Neural crest cell (in vitro differentiated cells): Measurements from ENCODE around the gene BAIAP2. TPM values are rescaled to one million over a fixed set of nuclear protein-coding genes. Genes with fewer than 3 reads are reported as not detected.

Experiments used
- DNase-seq: peaks from one replicate; pipeline ENCODE4 v3.0.0; 2021; ENCODE audit warnings: low read depth, mixed read lengths, low spot score
- H3K27ac Mint-ChIP-seq: one replicate; pipeline ENCODE4 v1.8.0; 2021; ENCODE audit warnings: mild to moderate bottlenecking, mixed read lengths; ENCODE audit not compliant: unreplicated experiment
- H3K27me3 Mint-ChIP-seq: 2 replicates; pipeline ENCODE4 v1.8.0; 2021; ENCODE audit warnings: low read depth, mild to moderate bottlenecking, mixed read lengths
- H3K36me3 Mint-ChIP-seq: 2 replicates; pipeline ENCODE4 v1.8.0; 2021; ENCODE audit warnings: low read depth, mild to moderate bottlenecking, mixed read lengths
- H3K4me1 Mint-ChIP-seq: 2 replicates; pipeline ENCODE4 v1.8.0; 2021; ENCODE audit warnings: mixed read lengths
- H3K4me3 Mint-ChIP-seq: one replicate; pipeline ENCODE4 v1.8.0; 2021; ENCODE audit warnings: mild to moderate bottlenecking, mixed read lengths
- H3K9me3 Mint-ChIP-seq: 2 replicates; pipeline ENCODE4 v1.8.0; 2021; ENCODE audit warnings: mixed read lengths
- total RNA-seq: library from RNA; stranded (reverse); gene quantifications from 2 replicates; pipeline ENCODE4 v1.2.1, GENCODE V29; 2021
- TF ChIP-seq, protein P1 (sequence below): fragments of 200-600 bp; sonication (generic); conservative IDR thresholded peaks from 2 replicates; pipeline ENCODE4 v1.5.0; 2021; ENCODE audit warnings: antibody characterized with exemption, mild to moderate bottlenecking

Gene BAIAP2
- total RNA-seq, 1 donor from 2014 or later = 47.5 TPM

DNA sequence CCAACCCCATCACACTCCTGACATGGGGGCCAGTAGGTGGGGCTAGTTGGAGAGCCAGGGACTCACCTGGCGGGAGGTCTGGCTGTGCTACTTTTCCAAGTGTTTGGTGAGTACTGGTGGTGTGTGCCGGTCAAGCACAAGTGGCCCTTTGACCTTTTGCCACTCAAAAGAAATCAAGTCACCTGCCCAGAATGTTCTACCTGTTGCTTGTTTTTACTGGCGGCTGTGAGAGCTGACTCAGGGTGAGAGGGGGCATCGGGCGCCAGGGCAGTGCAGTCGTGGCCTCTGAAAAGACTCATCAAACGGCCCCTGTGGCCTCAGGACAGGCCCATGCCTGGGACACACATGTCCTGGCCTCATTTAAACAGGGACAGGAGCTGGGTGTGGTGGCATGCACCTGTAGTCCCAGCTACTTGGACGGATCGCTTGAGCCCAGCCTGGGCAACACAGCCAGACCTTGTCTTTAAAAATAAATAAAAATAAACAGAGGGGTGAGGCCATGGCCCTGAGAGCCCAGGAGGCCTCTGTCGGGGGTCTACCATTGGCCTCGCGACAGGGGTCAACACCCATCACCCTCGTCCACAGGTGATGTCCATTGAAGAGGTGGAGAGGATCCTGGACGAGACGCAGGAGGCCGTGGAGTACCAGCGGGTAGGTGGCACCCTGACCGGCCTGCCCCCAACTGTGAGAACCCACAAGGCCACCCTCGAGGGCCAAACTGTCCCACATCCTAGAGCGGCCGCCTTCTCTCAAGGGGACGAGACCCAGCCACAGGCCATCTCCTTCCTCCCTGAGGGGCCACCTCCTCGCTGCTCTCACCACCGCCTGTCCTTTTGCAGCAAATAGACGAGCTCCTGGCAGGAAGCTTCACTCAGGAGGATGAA, 38.3 kb upstream of the BAIAP2 start:
- Mint-ChIP-seq H3K4me1 (peaks cover 7% of the 10 kb centered on the region), H3K9me3 (no peaks in the 10 kb centered on the region), H3K4me3 (no peak overlapping the region), H3K27ac (no peak overlapping the region), H3K36me3 (no peaks in the 10 kb centered on the region), H3K27me3 (peaks cover 5% of the 10 kb centered on the region)
- no peak for DNase-seq
- TF ChIP-seq, protein P1, sequence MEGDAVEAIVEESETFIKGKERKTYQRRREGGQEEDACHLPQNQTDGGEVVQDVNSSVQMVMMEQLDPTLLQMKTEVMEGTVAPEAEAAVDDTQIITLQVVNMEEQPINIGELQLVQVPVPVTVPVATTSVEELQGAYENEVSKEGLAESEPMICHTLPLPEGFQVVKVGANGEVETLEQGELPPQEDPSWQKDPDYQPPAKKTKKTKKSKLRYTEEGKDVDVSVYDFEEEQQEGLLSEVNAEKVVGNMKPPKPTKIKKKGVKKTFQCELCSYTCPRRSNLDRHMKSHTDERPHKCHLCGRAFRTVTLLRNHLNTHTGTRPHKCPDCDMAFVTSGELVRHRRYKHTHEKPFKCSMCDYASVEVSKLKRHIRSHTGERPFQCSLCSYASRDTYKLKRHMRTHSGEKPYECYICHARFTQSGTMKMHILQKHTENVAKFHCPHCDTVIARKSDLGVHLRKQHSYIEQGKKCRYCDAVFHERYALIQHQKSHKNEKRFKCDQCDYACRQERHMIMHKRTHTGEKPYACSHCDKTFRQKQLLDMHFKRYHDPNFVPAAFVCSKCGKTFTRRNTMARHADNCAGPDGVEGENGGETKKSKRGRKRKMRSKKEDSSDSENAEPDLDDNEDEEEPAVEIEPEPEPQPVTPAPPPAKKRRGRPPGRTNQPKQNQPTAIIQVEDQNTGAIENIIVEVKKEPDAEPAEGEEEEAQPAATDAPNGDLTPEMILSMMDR = no peak

DNA sequence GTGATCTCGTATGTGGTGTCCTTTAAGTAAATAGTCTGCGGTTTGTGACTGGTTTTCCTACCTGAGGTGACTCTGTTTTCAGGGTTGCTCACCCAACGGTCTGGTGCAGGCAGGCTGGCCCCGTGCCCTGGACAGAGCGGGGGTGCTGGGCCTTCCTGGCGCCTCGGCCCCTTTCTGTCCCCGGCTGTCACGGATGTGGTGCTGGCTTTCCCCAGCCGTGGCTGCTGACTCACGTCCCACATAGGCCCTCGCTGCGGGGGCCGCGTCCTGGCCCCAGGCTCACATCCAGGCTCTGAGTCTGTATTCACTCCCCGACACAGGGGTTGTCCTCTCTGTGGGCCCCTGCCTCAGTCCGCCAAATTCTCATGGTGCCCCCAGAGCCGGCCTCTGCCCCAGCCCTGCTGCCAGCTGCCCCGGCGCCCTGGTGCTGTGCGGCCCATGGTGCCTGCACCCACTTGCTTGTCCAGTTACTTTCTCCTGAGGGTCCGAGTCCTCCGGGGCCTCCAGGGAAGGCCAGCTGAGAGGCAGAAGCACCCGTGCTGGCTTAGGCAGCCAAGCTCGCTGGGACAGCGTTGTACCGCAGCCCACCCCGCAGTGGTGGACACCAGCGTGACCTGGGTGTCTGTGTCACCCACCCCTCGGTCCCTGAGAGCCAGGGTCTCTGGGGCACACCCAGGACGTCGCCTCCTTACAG, 37.4 kb upstream of the BAIAP2 start:
- H3K4me3 Mint-ChIP-seq = no peak overlapping the region
- no peaks in the 10 kb centered on the region for H3K9me3 Mint-ChIP-seq
- H3K4me1 Mint-ChIP-seq = peaks cover 11% of the 10 kb centered on the region
- H3K36me3 Mint-ChIP-seq = no peaks in the 10 kb centered on the region
- TF ChIP-seq, protein P1 = no peak
- no peak overlapping the region for H3K27ac Mint-ChIP-seq
- H3K27me3 Mint-ChIP-seq = peaks cover 12% of the 10 kb centered on the region
- DNase-seq = no peak

DNA sequence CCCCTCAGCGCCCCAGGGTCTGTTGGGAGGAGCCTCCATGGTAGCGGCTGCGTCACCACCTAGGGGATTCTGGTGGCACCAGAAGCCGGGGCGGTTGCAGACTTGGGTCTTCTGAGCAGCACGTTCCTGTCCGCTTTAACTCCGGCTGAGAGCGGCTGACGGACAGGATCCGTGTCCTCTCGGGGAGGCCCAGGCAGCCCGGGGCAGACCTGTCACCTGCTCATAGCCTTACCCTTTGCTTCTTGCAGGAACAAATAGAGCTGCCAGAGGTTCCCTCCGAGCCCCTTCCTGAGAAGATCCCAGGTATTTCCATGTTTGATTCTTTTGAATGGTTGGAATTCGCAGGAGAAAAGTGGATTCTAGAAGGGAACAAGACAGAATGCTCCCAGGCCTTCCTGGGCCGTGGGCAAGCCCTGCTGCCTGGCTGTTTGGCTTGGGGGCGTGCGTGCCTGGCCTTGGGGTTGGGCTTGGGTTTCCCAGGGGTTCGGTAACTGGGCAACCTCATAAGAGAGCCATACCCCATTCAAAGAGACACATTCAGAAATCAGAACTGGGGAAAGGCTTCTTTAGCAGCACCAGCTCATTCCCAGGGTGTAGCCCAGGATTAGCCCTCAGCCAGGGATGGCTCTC, 36.7 kb upstream of the BAIAP2 start:
- Mint-ChIP-seq H3K4me1 (peaks cover 7% of the 10 kb centered on the region), H3K36me3 (no peaks in the 10 kb centered on the region)

DNA sequence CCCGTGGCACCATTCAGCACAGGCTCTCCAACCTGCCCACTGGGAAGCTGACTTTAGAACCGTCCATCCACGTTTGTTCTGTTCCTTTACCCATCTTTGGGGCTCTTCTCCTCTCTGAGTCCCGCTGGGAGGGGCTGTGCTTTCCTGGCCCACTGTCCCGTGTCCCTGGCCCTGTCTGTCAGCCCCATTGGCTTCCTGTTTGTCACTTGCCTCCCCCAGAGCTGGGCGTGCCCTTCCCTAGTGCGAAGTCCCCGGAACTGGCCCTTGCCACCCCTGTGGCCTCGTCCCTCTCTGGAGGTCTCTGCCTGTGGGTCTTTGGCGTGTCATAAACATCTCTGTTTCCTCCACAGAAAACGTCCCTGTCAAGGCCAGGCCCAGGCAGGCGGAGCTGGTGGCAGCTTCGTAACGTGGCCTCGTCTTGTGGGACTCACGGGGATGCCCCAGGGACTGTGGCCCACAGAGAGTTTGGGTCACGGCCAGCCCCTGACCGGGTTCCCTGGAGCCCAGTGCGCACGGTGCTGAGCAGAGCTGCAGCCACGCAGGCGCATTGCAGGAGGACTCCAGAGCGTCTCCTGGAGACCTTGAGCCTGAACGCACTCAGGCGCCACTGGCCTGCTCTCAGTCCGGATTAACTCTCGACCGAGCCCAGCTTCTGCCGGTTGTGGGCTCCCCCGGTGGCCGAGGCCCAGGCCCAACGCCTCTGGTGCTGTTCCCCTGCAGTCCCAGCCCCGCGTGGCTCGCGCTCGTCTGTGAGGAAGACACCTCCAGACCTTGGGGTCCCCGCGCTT, 36.0 kb upstream of the BAIAP2 start:
- TF ChIP-seq, protein P1 = no peak
- H3K27me3 Mint-ChIP-seq = peaks cover 24% of the 10 kb centered on the region
- H3K4me3 Mint-ChIP-seq = no peak overlapping the region
- no peak overlapping the region for H3K27ac Mint-ChIP-seq
- no peaks in the 10 kb centered on the region for H3K9me3 Mint-ChIP-seq
- H3K36me3 Mint-ChIP-seq = no peaks in the 10 kb centered on the region
- no peak for DNase-seq
- peaks cover 13% of the 10 kb centered on the region for H3K4me1 Mint-ChIP-seq

More for the DNA sequence above, 36.7 kb upstream of the BAIAP2 start:
- no peak overlapping the region for H3K27ac Mint-ChIP-seq
- DNase-seq = no peak
- TF ChIP-seq, protein P1 = no peak
- H3K27me3 Mint-ChIP-seq = peaks cover 19% of the 10 kb centered on the region
- no peak overlapping the region for H3K4me3 Mint-ChIP-seq
- H3K9me3 Mint-ChIP-seq = no peaks in the 10 kb centered on the region
